ENCODE data around the gene GRK2.

Gene GRK2

DNA sequence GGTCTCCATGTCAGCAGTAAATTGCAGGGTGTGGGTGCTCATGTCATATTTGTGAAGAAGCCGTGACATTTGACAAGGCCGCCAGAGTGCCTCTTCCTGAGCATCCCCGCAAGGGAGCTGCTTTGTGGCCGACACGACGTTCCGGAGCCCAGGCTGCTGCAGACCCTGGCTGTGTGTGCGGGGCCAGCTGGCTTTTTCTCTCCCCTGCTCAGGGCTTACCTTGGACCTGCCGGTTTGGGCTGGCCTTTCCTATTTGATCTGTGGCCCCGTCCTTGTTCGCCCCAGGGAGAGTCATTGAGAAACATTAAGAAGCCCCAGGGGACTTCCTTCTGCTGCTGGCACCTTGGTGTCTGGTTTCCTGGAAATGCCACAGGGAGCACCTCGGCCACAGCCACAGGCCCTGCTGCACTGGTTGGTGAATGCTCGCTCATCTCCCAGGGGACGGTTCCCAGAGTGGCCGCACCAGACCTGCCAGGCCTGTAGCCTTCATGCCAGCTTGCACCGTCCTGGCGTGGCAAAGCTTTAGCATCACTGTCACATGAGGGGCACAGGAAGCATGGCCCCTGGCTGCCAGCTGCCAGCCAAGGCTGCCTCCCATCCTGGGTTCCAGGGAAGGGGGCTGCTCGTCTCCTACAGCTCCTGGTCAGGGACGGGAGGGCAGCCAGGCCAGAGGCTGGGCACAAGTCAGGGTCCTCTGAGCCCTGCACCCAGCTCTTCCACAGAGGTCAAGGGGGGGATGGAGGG is 5.4 kb downstream of the GRK2 start:
- DNase-seq: no peak

DNA sequence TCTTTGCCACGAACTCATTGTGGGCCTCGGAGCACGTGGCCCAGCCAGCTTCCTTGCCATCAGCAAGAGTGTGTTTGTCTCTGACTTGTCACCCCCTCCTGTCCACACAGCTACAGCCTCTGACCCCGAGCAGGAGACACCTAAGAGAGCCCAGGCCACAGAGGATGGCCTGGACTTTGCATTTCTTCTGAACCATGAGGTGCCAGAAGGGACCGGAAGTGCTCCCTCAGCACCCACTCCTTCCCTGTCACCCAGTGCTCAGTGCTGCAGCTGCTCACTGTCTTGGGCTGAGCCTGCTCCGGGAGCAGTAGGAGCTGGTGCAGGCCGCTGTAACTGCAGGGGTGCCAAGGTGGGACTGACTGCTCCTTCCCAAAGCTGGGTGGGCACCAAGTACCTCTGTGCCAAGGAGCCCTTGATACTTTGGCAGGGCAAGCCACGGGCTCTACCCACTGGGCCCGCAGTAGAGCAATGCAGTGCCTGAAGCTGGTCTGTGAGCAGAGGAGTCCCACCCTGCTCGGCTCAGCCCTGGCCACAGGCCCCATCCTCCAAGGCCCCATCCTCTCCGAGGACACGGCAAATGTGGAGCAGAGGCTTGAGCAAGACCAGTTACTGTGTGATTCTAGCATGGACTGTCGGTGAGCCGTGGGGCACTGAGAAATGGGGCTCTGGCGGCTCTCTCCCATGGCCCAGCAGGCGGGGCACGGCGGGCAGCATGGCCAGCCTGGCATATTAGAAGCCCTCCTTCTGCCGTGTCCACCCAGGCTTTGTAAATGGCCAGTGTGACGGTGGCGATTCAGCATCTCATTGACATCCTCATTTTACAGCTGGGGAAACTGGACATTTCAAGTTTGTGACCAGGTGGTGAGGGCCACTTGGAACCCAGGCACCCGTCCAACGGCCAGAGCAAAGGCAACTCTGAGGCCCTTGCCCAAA is 6.3 kb downstream of the GRK2 start:
- no peak for DNase-seq

GRCh38 chr11:67273260-67273990 is 7.2 kb downstream of the GRK2 start:
- DNase-seq: no peak

- DNase-seq: no peak
Observed at GRCh38 chr11:67274768-67275605, 8.7 kb downstream of the GRK2 start.

DNA sequence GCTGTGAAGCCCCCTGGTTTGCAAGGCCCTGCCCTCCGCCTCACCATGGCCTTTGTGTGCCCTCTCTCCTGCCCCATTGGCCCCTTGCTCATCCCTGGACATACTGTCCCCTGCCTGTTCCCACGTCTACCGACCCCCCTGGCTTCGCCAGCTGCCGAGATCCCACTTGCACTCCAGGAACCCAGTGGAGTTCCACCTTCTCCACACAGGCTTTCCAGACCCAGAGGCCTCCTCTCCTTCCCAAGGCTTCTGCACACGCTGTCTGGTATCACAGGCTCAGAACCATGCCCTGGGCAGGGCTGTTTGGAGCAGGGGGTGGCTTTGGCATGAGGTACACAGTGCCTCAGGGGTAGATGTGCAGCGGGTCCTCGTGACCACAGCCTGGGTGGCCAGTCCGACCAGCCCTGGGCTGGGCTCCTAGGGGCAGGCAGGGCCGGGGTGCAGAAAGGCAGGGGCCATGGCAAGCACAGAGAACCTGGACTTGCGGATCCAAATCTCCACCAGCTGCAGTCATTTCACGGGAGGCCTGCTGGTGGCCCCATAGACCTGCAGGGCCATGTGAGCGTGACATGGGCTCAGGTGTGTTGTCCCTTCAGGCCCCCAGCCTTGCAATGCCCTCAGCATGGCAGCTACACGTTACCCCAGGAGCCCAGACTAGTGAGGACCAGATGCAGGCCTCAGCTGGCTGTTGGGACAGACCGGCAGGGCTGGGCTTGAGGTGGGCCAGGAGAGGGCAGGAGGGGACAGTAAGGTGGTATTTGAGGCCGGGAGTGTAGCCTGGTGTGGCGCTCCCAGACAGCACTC is 9.5 kb downstream of the GRK2 start:
- DNase-seq: no peak

GRCh38 chr11:67276781-67277230 is 10.5 kb downstream of the GRK2 start:
- DNase-seq: no peak

- DNase-seq: no peak
Observed at GRCh38 chr11:67277231-67277961, 11.1 kb downstream of the GRK2 start.

DNA sequence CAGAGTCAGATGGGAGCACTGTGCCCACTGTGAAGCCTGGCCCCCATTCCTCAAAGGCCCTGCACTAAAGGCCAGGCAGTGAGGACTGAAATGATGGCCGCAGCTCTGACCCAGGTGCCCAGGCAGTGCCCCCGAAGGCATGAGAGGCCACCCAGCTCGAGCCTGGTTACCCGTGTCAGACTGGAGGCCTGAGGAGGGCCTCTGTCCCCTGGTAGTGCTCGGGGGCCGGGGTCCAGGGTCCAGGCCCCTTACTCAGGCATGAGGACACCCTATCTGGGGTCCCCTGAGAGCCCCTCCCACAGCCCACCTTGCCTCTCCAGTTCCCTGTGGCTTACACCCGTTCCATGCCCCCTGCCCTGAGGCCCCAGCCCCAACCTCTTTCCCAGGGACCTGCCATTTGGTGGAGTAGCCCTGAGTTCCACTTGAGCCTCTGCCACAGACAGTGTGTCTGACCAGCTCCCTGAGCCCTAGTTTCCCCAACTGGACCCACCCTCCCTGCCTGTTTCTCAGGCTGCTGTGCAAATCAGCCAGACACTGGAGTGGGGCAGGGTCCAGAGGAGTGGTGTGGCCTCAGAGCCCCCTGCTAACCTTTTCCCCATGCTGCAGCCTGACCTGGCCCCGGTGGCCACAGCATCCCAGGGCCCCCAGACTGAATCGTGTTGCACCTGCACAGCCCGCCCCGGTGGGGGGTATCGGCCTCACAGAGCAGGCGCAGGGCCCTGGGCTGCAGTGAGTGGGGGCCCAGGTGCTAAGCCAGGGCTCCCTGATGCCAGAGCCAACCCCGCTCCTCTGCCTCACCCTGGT is 12.1 kb downstream of the GRK2 start:
- DNase-seq: no peak

DNA sequence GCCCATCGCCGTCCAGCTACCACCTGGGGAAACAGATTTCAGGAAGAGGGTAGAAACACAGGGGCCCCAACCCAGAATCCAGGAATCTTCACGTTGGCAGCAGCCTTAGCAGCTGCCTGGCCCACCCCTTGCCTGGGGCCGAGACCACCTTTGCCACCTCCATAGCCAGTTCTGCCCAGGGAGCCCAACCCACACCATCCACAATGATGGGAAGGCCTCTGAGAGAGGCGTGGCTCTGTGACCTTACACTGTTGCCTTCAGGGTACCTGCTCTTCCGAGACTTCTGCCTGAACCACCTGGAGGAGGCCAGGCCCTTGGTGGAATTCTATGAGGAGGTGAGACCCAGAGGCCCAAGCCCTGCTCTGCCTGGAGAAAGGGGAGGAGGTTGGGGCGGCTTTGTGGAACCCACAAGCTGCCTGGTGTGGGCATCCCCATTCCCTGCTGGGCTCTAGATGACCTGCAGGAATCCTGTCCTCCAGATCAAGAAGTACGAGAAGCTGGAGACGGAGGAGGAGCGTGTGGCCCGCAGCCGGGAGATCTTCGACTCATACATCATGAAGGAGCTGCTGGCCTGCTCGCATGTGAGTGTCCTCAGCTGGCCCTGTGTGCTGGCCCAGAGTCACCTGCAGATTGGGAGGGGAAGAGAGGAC is 12.8 kb downstream of the GRK2 start:
- no peak for DNase-seq

DNA sequence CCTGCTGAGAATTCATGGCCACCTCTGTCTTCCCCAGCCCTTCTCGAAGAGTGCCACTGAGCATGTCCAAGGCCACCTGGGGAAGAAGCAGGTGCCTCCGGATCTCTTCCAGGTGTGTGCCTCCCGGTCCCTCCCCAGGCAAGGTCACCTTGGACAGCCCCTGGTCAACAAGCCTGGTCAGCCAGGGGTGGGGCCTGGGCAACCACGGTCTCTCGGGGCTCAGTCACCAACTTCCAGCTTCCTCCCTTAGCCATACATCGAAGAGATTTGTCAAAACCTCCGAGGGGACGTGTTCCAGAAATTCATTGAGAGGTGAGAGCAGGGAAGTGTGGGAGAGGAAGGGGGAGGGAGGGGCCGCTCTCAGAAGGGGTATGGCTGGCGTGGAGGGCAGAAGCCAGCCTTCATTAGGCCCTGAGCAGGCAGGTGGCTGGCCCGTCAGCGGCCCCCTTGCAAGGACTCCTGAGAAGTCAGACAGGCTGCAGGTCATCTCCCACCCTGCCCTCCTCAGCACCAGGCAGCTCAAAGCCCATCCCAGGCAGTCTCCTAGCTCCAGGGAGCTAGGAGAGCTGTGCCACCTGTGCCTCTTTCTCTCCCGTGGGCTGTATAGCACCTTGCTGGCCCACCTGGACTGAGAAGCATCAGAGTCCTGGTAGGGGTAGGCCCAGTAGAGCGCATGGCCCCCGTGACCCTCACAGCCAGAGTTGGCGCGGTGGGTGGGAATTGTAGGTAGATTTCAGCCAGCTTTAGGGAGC is 13.5 kb downstream of the GRK2 start:
- DNase-seq: no peak

- no peak for DNase-seq
Observed at GRCh38 chr11:67280341-67280787, 14.1 kb downstream of the GRK2 start.

GRCh38 chr11:67280788-67281551 is 14.7 kb downstream of the GRK2 start:
- no peak for DNase-seq

GRCh38 chr11:67281552-67282150 is 15.4 kb downstream of the GRK2 start:
- no peak for DNase-seq

DNA sequence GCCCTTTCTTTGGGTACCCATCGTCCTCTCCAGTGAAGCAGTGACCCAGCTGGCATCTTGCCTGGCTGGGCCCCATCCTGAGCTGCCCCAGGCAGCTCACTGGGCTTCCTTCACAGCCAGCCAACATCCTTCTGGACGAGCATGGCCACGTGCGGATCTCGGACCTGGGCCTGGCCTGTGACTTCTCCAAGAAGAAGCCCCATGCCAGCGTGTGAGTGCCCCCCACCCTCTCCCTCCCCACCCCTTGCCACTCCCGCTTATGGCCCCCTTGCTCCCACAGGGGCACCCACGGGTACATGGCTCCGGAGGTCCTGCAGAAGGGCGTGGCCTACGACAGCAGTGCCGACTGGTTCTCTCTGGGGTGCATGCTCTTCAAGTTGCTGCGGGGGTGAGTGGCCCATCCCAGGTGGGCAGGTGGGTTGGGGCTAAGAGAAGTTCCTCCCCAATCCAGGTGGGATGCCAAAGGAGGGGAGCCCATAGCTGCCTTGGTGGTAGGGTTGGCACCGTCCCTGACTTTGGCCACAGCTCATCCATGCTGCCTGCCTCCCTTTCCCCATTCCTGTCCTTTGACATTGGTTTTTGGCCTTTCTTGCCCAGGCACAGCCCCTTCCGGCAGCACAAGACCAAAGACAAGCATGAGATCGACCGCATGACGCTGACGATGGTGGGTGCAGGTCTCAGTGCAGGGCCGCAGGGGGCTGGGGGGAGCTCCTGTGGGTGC is 16.0 kb downstream of the GRK2 start:
- DNase-seq: no peak

DNA sequence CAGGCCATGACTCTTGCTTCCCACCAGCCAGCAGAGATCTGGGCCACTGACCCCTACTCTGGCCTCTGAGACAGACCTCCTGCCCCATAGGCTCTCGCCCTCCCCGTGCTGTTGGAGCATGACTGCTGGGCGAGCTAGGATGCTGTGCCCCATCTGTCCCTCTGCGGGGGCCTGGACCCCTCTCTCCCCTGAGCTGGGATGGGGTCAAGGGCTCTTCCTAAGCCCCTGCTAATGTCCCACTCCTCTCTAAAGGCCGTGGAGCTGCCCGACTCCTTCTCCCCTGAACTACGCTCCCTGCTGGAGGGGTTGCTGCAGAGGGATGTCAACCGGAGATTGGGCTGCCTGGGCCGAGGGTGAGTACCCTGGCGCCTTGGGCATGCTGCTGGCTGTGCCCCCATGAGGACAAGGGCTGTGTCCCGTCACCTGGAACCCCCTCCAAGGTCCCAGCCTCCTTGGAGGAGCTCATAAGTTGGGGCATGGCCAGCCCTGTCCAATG is 16.7 kb downstream of the GRK2 start:
- no peak for DNase-seq

DNA sequence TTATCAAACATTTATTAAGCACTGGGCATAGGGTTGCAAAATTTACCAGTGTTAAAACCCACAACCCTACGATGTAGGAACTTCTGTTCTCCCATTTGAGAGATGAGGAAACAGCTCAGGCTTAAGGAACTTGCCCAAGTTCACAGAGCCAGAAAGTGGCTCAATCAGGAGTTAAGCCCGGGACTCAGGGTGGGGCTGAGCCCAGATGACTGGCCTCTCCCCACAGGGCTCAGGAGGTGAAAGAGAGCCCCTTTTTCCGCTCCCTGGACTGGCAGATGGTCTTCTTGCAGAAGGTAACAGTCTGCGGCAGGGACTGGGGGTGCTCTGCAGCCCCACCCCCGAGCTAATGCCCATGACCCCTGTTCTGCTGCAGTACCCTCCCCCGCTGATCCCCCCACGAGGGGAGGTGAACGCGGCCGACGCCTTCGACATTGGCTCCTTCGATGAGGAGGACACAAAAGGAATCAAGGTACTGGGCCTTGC is 17.2 kb downstream of the GRK2 start:
- DNase-seq: no peak
